ENCODE measurements around the gene LGI4. TPM values are rescaled to one million over a fixed set of nuclear protein-coding genes. Genes with fewer than 3 reads are reported as not detected.

LGI4 gene
- total RNA-seq, 1 experiment from 2014 or later = 0.32 TPM

DNA sequence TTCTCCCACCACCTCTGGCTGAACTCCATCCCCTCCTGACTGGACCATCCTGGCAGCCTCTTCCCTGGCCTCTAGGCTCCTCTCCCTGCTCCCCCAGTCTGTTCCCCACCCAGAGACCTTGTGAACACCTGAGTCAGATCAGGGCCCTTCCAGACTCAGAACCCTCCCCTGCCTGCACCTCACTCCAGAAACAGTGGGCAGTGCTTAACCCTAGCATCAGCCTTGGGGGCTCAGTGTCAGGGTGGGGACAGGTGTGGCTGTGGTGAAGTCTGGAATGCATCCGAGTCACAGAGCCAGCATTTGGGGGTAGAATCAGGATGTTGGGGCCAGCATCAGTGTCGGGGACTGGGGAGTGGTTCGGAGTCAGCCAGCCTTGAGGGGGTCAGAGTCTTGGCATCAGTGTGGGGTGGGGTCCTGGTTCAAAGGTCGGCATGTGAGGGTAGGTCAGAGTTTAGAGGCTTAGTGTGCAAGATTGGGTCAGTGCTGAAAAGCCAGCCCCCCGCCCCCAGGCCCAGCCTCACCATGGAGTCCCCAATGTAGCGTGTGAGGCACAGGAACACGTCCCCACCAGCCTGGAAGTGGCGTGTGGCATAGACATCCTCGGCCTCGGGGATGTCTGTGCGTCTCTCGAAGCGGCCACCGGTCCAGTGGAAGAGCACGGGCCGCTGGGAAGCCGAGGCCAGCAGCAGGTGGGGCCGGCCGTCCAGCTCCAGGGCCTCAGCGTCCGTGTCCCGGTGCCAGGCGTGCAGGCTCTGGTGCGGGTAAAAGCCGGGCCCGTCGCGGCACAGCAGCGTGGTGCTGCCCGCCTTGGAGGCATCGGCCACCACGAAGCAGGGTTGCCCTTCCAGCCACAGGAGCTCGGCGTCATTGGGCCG lies 8.9 kb downstream of the LGI4 start:
- Histone ChIP-seq H3K36me3 (ENCODE audit: control insufficient read depth in 1 of 2, insufficient read depth in 2 of 2, low read length in 2 of 2) (no peaks in the 10 kb centered on the region), H3K27me3 (ENCODE audit: insufficient read depth, low read length) (no peaks in the 10 kb centered on the region), H3K27ac (ENCODE audit: low read depth, low read length) (no peak overlapping the region), H3K9me2 (ENCODE audit: insufficient read depth) (no peaks in the 10 kb centered on the region), H3K9ac (ENCODE audit: low read length) (no peak overlapping the region), H4K20me1 (ENCODE audit: insufficient read depth) (no peaks in the 10 kb centered on the region), H3K79me2 (ENCODE audit: insufficient read depth, low read length) (no peaks in the 10 kb centered on the region), H3K9me3 (ENCODE audit: control insufficient read depth in 1 of 2, insufficient read depth in 1 of 2, low read depth in 1 of 2, low read length in 2 of 2) (no peaks in the 10 kb centered on the region), H2AFZ (ENCODE audit: low read depth, low read length, poor library complexity, severe bottlenecking) (no peak overlapping the region), H3K4me1 (ENCODE audit: control insufficient read depth in 1 of 2, insufficient read depth in 2 of 2, low read length in 2 of 2) (peaks cover 18 to 36% of the 10 kb centered on the region in 2 experiments), H3K4me3 (replicated peaks in 1 of 2; ENCODE audit: low read depth in 1 of 2, low read length in 2 of 2) (no peak overlapping the region), H3K4me2 (ENCODE audit: low read length) (0 out of 2 replicates have a peak overlapping the region, but pooled peaks have one; percentile 87)
- DNase-seq (ENCODE audit: low read depth, low spot score) (no peak), ATAC-seq (no peak)
- ChIA-PET CTCF (interaction anchor here (1.3 to 1.9 kb wide), 2 partner anchors 9 to 16 kb away, joined by 3 to 10 read pairs; partner anchors contain the start of genes FXYD7 and LGI4), RAD21 (ENCODE audit: low non-redundant PET in 1 of 2, low total read pairs in 2 of 2, uncharacterized antibody in 2 of 2, unreplicated experiment in 2 of 2) (no interaction called here), POLR2A (no interaction called here)
- TF ChIP-seq EZH2 (IDR thresholded peaks at IDR 0.05) = no peak
- TF ChIP-seq ZNF274 (IDR thresholded peaks at IDR 0.05; ENCODE audit: low read depth, low read length) = no peak
- no TSS peak for BruUV-seq (replicated peaks)
- intact Hi-C loops (cut with micrococcal nuclease) = no loop called here

DNA sequence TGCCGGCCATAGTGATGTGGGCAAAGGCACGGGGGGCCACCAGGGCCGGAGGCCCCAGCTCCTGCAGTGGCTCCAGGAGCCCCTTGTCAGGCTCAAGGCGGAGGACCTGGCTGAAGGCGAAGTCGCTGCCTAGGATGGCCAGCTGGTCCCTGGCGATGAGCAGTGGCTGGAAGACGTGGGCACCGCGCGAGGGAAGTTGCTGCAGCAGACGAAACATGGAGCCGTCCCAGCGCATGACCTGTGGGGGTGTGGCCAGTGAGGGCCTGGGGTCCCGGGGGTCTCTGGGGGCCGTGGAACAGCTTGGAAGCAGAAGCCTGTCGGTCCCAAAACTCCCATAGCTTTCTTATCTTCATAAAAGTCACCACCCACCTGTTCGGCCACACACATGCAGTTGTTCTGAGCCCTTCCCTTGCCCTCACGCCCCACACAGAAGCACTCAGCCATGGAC lies 9.6 kb downstream of the LGI4 start:
- H3K4me2 ChIP-seq (ENCODE audit: low read length) = peak overlapping the region; percentile 87
- peak overlapping the region in 1 of 2 experiments; percentile 54; a peak in 1 of 4 replicates for H3K4me3 ChIP-seq (replicated peaks in 1 of 2; ENCODE audit: low read depth in 1 of 2, low read length in 2 of 2)
- no peak for TF ChIP-seq POLR2A (IDR thresholded peaks at IDR 0.05; ENCODE audit: borderline replicate concordance, extremely low read depth, insufficient read depth, insufficient read length)
- TF ChIP-seq SP1 (IDR thresholded peaks at IDR 0.05; ENCODE audit: low read depth) = no peak
- TF ChIP-seq, protein P1, sequence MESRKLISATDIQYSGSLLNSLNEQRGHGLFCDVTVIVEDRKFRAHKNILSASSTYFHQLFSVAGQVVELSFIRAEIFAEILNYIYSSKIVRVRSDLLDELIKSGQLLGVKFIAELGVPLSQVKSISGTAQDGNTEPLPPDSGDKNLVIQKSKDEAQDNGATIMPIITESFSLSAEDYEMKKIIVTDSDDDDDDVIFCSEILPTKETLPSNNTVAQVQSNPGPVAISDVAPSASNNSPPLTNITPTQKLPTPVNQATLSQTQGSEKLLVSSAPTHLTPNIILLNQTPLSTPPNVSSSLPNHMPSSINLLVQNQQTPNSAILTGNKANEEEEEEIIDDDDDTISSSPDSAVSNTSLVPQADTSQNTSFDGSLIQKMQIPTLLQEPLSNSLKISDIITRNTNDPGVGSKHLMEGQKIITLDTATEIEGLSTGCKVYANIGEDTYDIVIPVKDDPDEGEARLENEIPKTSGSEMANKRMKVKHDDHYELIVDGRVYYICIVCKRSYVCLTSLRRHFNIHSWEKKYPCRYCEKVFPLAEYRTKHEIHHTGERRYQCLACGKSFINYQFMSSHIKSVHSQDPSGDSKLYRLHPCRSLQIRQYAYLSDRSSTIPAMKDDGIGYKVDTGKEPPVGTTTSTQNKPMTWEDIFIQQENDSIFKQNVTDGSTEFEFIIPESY (IDR thresholded peaks at IDR 0.05; ENCODE audit: extremely low read depth, insufficient replicate concordance, low read length) = no peak
- TF ChIP-seq ZFX (IDR thresholded peaks at IDR 0.05) = no peak
- no peak for TF ChIP-seq TCF7L2 (IDR thresholded peaks at IDR 0.05; ENCODE audit: borderline replicate concordance, extremely low read depth, insufficient read depth, insufficient read length)
- TF ChIP-seq, protein P2, sequence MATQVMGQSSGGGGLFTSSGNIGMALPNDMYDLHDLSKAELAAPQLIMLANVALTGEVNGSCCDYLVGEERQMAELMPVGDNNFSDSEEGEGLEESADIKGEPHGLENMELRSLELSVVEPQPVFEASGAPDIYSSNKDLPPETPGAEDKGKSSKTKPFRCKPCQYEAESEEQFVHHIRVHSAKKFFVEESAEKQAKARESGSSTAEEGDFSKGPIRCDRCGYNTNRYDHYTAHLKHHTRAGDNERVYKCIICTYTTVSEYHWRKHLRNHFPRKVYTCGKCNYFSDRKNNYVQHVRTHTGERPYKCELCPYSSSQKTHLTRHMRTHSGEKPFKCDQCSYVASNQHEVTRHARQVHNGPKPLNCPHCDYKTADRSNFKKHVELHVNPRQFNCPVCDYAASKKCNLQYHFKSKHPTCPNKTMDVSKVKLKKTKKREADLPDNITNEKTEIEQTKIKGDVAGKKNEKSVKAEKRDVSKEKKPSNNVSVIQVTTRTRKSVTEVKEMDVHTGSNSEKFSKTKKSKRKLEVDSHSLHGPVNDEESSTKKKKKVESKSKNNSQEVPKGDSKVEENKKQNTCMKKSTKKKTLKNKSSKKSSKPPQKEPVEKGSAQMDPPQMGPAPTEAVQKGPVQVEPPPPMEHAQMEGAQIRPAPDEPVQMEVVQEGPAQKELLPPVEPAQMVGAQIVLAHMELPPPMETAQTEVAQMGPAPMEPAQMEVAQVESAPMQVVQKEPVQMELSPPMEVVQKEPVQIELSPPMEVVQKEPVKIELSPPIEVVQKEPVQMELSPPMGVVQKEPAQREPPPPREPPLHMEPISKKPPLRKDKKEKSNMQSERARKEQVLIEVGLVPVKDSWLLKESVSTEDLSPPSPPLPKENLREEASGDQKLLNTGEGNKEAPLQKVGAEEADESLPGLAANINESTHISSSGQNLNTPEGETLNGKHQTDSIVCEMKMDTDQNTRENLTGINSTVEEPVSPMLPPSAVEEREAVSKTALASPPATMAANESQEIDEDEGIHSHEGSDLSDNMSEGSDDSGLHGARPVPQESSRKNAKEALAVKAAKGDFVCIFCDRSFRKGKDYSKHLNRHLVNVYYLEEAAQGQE (IDR thresholded peaks at IDR 0.05; ENCODE audit: low read depth) = no peak
- TF ChIP-seq ZNF274 (IDR thresholded peaks at IDR 0.05; ENCODE audit: low read depth, low read length) = no peak
- TF ChIP-seq, protein P3, sequence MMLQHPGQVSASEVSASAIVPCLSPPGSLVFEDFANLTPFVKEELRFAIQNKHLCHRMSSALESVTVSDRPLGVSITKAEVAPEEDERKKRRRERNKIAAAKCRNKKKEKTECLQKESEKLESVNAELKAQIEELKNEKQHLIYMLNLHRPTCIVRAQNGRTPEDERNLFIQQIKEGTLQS (IDR thresholded peaks at IDR 0.05) = no peak
- TF ChIP-seq SIN3A (IDR thresholded peaks at IDR 0.05; ENCODE audit: low read depth) = no peak
- TF ChIP-seq RAD21 (IDR thresholded peaks at IDR 0.05; ENCODE audit: low read depth) = no peak
- TF ChIP-seq EZH2 (IDR thresholded peaks at IDR 0.05) = no peak
- TF ChIP-seq POLR2AphosphoS5 (IDR thresholded peaks at IDR 0.05; ENCODE audit: low read depth, low read length) = no peak

More for the DNA sequence above, 9.6 kb downstream of the LGI4 start:
- no TSS peak for BruUV-seq (replicated peaks)
- peak overlapping the region; percentile 30; the same call in 1 of the 2 replicates for H3K27ac ChIP-seq (ENCODE audit: low read depth, low read length)
- no peaks in the 10 kb centered on the region for H3K9me3 ChIP-seq (ENCODE audit: control insufficient read depth in 1 of 2, insufficient read depth in 1 of 2, low read depth in 1 of 2, low read length in 2 of 2)
- ATAC-seq (no peak), DNase-seq (ENCODE audit: low read depth, low spot score) (no peak)
- no peak overlapping the region for H2AFZ ChIP-seq (ENCODE audit: low read depth, low read length, poor library complexity, severe bottlenecking)
- H3K79me2 ChIP-seq (ENCODE audit: insufficient read depth, low read length) = no peaks in the 10 kb centered on the region
- no peaks in the 10 kb centered on the region for H4K20me1 ChIP-seq (ENCODE audit: insufficient read depth)
- peaks cover 21 to 43% of the 10 kb centered on the region in 2 experiments for H3K4me1 ChIP-seq (ENCODE audit: control insufficient read depth in 1 of 2, insufficient read depth in 2 of 2, low read length in 2 of 2)
- H3K27me3 ChIP-seq (ENCODE audit: insufficient read depth, low read length) = no peaks in the 10 kb centered on the region
- intact Hi-C loops (cut with micrococcal nuclease) = no loop called here
- H3K36me3 ChIP-seq (ENCODE audit: control insufficient read depth in 1 of 2, insufficient read depth in 2 of 2, low read length in 2 of 2) = no peaks in the 10 kb centered on the region
- ChIA-PET RAD21 (ENCODE audit: low non-redundant PET in 1 of 2, low total read pairs in 2 of 2, uncharacterized antibody in 2 of 2, unreplicated experiment in 2 of 2) (no interaction called here), CTCF (interaction anchor here (1.4 to 1.9 kb wide), 3 partner anchors 10 to 17 kb away, joined by 10 to 12 read pairs (median 11); partner anchors contain the start of genes FXYD3, FXYD7 and LGI4), POLR2A (interaction anchor here (1.1 kb wide), 1 partner anchor 18 kb away, joined by 3 read pairs; no protein-coding TSS in a partner anchor)
- no peak overlapping the region for H3K9ac ChIP-seq (ENCODE audit: low read length)
- H3K9me2 ChIP-seq (ENCODE audit: insufficient read depth) = no peaks in the 10 kb centered on the region
